ENCODE data around the gene DNAJC4.

DNAJC4 gene

GRCh38 chr11:64261556-64262080 is 31.3 kb downstream of the DNAJC4 start:
- DNase-seq, result no peak

GRCh38 chr11:64262271-64263002 is 32.1 kb downstream of the DNAJC4 start:
- no peak for DNase-seq

DNA sequence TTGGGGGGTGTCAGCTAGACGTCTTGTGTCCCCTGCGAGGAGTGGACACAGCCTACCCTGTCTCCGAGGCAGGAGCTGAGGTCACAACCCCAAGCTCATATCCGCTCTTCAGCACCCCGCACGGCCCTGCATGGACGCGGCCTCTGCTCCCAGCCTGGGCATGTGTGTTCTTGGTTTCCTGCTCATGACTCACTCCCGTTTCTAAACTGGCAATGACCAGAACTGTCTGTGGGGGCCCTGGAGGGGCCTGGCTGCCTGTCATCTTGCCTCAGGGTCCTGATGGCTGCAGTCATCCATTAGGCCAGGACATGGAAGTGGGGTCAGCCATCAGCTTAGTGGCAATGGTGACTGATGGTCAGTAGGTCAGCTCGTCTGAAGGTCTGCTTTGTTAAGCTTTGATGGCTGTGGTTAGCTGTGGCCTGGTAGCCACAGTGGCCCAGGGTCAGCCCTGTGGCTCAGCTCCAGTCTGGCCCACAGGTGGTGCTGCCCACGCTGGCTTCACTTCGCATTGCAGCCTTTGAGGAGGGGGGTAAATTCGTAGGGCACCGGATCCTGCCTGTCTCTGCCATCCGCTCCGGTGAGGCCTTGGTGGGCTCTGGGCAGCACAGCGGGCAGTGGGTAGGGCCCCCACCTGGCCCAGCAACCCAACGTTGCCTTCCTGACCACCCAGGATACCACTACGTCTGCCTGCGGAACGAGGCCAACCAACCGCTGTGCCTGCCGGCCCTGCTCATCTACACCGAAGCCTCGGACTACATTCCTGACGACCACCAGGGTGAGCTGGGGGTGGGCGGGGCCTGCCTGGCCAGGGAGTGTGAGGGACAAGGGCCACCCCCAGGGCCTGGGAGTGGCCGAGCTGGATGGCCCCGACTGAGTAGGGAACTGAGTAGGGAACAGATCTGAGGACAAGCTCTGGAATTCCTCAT is 32.9 kb downstream of the DNAJC4 start:
- DNase-seq, result no peak

GRCh38 chr11:64263947-64264317 is 33.6 kb downstream of the DNAJC4 start:
- no peak for DNase-seq

GRCh38 chr11:64264371-64264852 is 34.1 kb downstream of the DNAJC4 start:
- DNase-seq, result peak; percentile 77

- peak; percentile 94 for DNase-seq
Measured at GRCh38 chr11:64265176-64266160, 35.1 kb downstream of the DNAJC4 start.

GRCh38 chr11:64266339-64266738 is 36.0 kb downstream of the DNAJC4 start:
- DNase-seq, result no peak

- no peak for DNase-seq
Measured at GRCh38 chr11:64267207-64267945, 37.0 kb downstream of the DNAJC4 start.

DNA sequence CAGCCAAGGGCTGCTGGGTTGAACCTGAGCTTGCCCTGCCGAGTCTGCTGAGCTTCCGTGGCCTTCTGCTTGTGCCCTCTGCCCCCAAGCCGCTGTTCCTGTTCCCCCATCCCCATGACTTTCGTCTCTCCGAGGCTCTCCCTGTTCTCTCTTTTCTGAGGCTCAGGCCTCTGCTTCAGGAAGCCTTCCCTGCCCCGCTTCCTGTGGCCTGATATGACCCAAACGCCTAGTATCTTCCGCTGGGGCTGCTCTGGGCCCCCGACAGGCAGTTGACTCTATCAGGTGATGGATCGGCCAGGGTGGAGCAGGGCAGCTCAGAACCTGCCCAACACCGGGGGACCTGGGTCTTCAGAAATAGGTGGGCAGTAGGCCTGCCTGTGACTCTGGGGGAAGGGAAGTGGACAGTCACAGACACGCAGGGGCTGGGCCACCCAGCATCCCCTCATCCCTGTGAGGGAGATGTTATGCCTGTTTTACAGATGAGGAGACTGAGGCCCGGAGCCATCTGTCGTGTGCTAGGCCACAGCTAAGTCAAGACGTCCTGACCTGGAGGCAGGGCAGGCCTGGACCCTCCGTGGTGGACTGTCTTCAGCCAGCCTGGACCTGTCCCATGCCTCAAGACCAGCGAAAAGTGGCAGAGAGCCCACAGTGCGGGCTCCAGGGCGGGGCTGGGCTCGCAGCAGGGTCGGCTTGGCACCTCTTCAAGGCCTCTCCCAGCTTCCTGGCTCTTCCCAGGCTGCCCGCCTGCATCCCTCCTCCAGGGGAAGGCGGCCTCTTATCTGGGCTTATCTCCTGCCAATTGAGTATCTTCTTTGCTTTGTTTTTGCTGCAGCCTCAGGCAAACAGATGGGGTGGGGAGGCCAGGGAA is 37.9 kb downstream of the DNAJC4 start:
- no peak for DNase-seq

GRCh38 chr11:64268893-64269539 is 38.7 kb downstream of the DNAJC4 start:
- no peak for DNase-seq

GRCh38 chr11:64269540-64270220 is 39.3 kb downstream of the DNAJC4 start:
- peak; percentile 99 for DNase-seq

GRCh38 chr11:64275031-64275800 is 44.9 kb downstream of the DNAJC4 start:
- no peak for DNase-seq

- DNase-seq, result no peak
Measured at GRCh38 chr11:64275841-64276240, 45.5 kb downstream of the DNAJC4 start.

- DNase-seq, result no peak
Measured at GRCh38 chr11:64276653-64277431, 46.5 kb downstream of the DNAJC4 start.

- DNase-seq, result no peak
Measured at GRCh38 chr11:64278576-64279190, 48.3 kb downstream of the DNAJC4 start.

DNA sequence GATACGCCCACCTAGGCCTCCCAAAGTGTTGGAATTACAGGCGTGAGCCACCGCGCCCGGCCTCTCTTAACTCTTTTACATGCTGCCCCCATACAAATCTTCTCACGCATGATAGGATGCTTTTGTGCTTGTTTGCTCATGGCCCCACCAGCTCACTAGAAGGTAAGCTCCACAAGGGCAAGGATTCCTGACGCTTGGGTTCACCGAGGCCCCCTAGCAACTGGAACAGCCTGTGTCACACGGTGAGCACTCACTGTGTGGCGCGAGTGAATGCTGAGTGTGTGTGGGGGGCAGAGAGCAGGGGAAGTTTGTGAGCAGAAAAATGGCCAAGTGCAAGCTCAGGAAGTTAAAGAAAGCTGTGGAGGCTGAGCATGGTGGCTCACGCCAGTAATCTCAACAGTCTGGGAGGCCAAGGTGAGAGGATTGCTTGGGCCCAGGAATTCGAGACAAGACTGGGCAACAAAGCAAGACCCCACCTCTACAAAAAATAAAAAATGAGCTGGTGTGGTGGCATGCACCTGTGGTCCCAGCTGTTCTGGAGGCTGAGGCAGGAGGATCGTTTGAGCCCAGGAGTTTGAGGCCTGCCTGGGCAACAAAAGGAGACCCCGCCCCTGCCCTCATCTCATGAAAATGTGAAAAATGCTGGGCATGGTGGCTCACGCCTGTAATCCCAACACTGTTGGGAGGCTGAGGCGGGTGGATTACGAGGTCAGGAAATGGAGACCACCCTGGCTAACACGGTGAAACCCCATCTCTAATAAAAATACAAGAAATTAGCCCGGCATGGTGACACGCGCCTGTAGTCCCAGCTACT is 51.8 kb downstream of the DNAJC4 start:
- no peak for DNase-seq
